NCI-H526 treated with DMSO at 0.1 percent for 48 hours (cell line): ENCODE results near the gene TAS2R1.
"Not testable (repeated sequence)": the region's sequence is repeated elsewhere in the genome, so short reads cannot be mapped to it uniquely, and the experiment has no call there.

ENCODE experiments used
- DNase-seq: peaks from one replicate; lab custom pipeline; 2025; lab: John Stamatoyannopoulos, UW

Gene TAS2R1

DNA sequence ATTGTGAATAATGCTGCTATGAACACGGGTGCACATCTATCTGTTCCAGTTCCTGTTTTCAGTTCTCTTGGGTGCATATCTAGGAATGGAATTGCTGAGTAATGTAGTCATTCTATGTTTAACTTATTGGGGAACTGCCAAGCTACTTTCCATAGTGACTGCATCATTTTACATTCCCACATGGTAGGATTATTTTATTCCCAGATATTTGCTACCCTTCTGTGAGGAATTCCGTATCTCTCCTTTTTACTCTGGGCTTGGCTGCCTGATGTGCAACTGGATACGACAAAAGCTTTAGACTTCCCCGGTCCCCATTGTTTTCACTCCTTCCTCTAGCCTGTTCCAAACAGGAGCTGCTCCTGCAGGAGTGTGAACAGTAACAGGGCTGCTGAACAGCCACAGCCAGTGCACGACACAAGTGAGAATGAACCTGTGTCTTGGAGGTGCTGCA lies 7.2 kb downstream of the TAS2R1 start:
- no peak for DNase-seq

DNA sequence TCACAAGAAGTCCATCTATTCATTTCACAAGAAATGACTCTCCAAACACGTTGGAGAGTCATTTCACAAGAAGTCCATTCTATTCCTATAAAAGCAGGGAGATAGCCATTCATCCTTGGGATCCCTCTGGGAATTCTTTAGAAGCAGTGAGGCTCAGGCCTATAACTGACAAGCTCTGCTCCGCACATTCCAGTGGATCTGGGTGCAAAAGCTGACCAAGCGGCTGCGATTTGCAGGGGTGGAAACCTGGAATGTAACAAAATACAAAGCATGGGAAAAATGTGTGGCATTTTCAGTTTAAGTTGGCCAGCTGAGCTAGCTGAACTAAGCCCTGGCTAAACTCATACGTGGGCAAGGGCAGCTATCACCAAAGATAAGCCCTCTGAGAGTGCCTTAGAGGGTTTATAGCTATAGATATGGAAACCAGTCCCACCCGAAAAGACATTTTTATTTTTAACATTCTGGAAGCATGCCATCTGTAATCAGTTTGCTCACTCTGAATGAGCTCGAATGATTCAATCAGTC lies 8.7 kb downstream of the TAS2R1 start:
- no peak for DNase-seq

DNA sequence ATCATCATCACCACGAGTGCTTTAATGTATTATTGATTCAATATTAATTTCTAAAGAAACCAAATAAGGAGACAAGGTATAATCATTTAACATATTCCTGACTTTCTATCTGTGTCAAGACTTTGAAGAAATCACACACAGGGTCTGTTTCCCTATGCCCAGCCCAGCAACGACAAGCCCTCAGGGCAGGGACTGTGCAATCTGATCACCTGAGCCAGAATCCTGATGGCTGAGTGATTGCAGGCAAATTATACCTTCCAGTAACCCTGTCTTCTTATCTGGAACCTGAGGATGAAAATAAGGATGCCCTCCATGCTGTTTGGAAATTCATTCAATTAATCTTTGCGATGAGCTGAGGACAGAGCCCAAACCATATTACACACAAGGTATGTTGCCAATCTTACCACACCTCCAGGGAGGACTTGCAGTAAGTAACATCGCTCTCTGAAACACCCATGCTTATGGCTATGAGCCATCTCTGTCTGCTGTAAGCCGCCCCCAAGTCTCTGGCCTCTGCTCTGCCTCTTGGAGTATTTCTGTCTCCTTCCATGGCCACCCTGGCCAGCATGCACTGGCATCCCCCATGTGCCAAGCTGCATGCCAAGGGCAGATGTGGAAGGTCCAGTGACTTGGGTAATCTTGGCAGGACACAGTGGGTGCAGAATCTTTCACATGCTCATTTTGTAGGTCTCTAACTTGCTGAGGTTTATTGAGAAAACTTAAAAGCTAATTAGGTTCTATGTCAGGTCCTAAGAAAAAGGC lies 10.6 kb downstream of the TAS2R1 start:
- DNase-seq, result peak; percentile 64

DNA sequence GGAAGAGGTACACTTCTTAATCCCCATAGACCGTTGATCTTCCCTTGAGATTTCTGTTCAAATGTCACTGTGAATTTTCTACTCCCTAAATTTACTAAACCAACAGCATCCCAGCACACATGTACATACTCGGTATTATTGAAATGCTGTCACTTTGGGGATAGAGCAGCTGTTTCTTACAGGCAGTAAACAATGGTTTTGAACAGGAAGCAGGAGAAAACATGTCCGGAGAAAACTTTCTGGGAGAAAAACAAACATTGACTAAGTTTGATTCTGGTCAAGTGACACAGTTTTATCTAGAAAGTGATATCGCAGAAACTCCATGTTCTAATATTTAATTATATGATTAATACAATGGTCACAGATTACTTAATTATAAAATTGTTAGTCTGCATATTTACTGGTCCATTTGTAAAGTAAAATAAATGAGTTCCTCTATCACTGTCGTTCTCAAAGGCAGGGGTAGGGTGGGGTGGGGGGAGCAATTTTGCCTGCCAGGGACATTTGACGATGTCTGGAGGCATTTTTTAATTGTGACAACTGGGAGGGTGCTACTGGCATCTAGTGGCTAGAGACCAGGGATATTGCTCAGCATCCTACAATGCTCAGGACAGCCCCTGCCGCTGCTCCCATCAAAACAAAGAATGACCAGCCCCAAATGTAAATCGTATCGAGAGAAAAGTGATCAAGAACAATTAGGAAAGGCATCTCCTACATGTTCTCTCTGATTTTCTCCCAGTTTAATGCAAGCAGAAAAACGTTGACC lies 12.2 kb downstream of the TAS2R1 start:
- no peak for DNase-seq

DNA sequence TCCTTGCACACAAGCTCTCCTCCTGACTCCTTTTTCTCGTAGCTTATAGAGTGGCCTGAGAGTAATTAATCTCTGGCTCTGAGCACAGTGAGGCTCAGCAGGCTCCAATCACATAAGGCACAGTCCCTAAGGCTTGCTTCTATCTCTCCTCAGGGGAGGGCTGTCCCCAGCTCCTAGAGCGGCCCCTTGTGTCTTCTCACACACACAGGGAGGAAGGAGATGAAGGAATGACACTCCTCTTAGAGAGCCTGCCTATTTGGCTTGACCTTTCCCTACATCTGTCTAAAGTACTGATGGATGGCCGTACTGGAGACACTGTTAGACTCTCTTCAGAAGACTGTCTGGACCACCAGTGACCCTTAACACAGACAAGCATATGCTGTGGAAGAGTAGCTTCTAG lies 12.9 kb downstream of the TAS2R1 start:
- DNase-seq, result no peak

DNA sequence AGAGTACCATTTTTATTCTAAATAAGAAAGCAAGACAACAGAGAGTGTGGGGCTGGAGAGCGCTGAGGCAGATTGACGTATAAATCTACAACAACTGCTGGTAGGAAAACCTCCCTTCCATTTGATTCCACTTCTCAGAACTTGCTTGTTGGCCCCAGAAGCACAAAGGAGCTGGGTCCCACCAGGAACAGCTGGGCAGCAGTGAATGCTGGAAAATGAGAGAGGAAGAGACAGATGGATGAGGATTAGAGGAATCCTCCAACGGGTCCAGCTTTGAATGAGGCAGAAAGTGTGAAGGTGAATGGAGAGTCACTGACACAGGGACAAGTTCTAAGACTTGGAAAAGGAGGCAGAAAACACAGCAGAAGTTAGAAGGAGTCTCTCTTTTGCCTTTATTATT lies 14.8 kb downstream of the TAS2R1 start:
- no peak for DNase-seq

DNA sequence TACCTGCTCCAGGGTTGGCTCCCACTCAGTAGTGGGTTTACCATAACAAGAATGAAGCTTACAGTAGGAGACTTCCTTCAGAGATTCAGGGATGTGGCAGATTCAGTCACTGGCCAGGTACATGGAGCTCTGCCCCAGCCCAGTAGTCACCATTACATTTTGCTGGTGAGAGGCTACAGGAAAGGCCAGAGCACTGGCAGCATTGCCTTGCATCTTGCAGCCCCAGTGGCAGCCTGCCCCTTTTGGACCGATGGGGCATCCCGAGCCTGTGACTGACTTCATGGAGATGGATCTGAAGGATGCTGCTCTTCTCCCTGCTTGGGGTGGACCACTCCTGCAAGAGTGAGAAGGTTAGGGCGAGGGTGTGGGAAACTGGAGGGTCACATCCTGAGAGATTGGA lies 16.8 kb downstream of the TAS2R1 start:
- no peak for DNase-seq

DNA sequence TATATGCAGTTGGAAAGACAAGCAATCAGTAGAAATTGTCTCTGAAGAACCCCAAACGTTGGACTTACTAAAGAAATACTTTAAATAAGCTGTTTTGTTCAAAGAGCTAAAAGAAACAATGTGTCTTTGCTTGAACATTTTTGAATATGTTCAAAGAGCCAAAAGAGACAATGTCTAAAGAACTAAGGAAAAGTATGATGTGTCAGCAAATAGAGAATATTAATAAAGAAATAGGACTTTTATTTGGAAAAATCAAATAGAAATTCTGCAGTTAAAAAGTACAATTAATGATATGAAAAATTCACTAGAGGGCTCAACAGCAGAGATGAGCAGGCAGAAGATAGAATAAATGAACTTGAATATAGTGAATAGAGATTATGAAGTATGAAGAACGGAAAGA lies 19.2 kb downstream of the TAS2R1 start:
- DNase-seq, result no peak

DNA sequence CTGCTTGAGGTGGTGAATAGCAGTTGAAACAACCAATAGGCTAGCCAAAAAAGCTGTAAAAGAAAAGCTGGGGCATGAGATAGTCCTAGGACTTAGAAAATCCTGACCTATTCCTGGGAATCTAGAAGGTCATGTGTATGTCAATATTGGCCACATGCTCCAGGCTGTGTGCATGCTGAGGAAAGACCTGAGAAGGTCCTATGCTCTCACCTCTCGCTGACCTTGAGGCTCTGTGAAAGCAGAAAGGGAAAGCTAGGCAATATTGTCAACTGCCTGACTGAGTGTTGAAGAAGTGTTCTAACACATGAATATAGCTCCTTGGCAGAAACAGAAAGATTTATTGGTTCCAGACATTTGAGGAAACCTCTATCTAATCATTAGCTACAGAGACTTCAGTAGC lies 19.8 kb downstream of the TAS2R1 start:
- DNase-seq, result no peak

DNA sequence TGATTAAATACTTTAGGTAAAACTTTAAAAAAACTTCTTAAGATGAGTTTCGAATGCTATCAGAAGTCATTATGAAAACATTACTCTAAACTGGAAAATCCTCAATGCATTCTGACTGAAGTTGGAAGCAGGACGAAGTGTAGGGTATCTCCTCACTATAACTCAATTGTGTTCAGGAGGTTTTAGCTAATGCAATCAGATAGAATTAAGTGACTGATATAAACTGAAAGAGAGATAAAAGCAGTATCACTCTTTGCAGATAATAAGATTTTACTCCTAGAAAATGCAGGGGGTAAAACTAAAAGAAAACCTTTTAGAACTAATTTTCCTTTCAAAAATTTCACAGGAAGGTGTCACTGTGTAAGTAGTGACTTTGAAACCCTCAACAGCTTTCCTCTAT lies 22.1 kb downstream of the TAS2R1 start:
- no peak for DNase-seq

DNA sequence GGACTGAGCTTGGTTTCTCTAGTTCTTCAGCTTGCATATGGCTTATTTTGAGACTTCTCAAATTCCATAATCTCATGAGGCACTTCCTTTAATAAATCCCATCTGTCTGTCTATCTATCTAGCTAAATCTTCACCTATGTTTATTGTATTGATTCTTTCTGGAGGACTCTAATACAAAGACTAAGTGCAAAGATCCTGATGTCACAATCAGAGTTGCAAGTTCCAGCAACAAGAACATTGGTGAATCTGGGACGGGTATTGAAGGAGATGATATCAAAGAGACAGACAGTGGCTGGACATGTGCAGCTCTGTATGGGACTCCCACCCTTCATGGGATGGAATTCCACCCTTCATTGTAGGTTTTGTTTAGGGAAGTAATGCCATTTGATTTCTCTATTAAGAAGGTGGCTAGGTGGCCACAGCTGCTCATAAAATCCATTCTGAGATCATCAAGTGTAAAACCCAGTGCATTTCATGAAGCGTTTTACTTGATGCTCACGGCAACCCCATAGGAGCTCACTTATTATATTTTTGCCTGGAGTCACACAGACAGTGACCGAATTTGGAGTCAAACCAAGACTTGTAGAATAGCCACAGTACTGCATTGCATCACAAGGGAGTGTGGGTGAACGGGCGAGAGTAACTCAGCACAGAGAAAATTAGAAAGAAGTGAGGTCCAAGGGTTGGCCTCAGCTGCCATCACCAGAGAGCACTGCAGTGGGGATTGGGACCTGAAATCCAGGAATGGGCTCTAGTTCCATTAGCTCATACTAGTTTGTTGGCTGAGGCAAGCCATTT lies 24.9 kb downstream of the TAS2R1 start:
- no peak for DNase-seq

DNA sequence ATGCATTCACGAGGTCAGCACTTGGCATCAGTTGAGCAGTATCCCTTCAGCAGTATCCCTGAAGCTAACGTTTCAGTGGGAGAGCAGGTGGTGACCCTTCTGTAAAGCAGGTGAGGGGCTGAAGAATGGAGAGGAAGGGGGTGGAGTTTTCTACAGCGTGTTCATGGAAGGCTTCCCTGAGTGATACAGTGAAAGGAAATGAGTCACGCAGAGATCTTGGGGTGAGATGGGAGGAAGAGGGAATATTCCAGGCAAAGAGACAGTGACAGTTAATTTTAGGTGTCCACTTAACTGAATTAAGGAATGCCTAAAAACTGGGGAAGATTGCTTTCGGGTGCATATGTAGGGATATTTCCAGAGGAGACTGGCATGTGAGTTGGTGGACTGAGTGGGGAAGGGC lies 25.7 kb downstream of the TAS2R1 start:
- no peak for DNase-seq

DNA sequence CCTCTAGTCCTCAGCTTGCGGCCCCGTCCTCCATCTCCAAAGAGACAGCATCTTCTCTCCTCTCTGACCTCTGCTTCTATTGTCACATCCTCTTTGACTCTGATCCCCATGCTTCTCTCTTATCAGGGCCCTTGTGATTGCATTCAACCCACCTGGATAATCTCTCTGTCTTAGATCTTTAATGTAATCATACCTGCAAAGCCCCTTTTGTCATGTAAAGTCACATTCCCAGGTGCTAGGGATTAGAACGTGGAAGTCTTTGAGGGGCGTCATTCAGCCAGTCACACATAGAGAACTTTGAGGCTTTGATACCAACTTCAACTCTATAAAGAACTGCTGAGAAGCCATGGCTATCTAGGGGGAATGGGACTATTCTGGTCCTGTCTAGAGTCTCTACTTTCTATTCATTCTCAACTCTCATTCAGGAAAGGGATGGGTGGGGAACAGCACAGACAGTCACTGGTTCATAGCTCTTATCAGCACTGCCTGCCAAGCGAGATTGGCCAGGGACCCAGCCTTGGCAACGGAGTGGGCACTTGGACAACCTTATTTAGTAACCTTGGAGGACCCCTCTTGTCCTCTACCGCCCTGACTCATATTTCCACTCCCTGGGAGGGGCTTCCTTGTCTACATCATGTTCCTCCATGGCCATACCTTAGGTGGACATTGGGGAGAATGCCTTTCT lies 29.0 kb downstream of the TAS2R1 start:
- no peak for DNase-seq

DNA sequence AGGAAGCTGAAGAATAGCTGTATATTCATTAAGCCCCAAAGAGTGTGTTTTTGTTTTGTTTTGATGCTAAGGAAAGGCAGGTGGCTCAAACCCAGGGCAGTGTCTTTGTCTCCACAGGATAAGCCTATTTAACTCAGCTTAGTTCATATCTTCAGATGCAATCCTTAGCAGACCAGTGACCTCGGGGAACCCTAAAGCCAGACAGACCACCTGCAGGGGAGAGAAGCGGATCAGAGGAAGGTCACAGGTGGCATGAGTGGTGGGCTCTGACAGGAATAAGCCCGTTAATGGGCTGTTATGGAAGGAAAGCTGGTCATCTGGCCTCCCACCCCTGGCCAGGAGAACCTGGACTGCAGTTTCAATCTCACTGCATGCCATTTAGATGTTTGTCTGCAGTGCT lies 30.8 kb downstream of the TAS2R1 start:
- DNase-seq, result no peak

DNA sequence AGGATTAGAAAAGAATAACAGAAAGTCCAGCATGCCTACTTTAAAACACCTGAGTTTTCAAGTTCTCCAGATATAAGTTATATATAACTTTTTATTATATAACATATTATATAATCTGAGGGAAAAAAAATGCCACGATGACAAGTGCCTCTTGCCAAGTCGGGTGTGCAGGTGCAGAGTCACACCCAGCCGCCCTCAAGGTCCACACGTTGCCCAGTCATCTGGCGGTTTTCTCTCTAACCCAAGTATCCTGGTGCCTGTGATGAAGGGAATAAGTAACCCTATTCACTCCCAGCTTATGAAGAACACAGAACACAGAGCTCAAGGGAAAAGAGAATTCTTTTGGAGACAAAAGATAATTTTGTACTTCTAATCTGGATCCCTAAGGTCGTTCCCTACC lies 31.8 kb downstream of the TAS2R1 start:
- not testable (repeated sequence) for DNase-seq

DNA sequence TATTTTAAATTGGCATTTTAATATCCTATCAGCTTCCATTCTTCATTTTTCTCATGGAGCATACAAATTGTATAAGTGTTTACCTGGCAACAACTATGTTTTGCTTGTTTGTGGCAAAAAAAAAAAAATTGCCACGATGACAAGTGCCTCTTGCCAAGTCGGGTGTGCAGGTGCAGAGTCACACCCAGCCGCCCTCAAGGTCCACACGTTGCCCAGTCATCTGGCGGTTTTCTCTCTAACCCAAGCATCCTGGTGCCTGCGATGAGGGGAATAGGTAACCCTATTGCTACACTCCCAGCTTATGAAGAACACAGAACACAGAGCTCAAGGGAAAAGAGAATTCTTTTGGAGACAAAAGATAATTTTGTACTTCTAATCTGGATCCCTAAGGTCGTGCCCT lies 32.8 kb downstream of the TAS2R1 start:
- not testable (repeated sequence) for DNase-seq

DNA sequence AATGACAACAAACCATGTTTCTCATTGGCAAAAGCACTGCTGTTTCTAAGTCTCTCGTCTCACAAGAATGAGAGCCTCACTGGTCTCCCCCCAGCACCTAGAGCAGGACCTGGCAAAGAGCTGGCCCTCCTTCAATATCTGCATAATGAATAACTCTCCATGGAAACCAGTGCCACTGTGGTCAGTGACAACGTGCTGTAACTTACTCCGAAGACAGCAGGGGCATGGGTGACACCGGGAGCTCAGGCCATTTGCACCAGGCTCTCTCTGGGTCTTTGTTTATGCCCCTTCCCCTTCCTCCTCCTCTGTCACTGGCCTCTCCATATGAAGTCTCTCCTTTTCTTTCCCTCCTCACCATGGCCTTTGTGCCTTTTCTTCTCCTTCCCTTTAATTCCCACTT lies 33.3 kb downstream of the TAS2R1 start:
- DNase-seq, result no peak

DNA sequence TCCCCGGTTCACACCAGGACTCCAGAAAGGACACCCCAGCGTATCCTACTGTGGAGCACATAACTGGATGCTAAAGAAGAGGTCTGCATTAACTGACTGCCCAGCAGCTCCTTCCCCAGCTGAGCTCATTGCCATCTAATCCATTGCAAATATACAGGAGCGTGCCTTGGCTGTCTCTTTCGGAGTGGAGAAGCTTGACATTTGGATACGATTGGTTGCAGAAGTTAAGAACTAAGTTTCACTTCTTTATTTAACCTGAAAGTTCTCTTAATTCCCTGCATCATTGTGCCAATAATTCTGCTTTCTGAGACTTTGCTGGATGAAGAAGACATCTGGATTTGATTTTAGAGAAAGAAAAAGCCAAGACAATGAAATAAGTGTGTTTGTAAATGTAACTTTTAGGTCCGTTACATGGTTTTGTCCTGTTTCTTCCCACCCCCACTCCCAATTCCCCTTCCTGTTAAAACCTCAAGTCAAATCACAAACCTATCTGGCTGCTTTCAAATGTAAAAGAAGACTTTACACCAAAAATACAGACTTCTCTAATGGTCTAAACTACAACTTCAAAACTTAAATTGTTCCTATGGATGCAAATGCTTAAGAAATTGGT lies 33.9 kb downstream of the TAS2R1 start:
- no peak for DNase-seq

DNA sequence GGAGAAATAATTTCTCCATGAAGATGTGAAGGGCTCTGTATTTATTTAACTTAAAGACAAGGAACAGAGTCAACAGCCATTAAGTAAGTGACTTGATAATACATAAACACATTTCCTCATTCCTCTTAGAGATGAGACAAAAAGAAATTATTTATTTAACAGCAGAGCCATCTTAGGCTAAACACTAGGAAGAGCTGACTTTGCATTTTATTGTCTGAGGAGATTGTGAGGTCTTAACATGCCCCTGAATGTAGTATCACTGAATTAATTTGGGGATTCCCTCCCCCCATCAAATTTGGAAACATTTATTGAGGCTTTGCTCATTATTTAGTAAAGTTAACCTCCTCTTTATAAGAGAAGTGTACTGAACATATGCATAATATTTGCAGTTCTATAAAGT lies 35.2 kb downstream of the TAS2R1 start:
- no peak for DNase-seq

DNA sequence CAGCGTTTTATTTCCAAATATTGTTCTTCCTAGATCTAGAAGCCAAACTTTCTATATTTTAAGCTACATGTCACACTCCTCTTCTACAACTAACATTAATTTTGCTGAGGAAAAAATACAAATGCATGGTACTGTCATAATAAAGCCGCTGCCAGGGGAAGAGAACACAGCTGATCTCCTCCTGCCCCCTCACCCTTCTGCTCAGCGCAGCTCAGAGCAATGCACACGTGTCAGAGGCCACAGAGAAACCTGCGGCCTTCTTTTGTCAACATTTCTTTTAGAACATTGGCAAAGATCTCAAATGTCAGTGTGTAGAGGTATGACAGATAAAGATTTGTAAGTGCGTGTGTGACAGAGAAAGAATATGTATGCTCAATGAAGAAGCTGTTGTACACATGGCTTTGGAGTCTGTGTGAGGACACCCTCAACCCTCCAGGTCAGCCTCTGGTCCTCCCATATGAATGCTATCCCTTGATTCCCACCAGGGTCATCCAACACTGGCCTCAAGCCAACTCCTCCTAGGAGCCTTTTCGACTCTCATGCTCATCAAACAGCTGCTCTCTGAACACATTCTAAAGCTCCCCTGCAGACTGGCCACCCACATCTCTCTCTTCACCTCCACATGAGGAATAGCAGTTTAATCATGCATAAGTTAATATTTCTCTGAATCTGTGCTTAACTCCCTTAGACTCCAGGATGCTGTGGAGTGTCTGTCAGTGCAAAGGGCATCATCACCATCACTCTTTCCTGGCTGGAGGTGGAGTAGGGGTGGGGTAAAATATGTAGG lies 40.9 kb downstream of the TAS2R1 start:
- no peak for DNase-seq

DNA sequence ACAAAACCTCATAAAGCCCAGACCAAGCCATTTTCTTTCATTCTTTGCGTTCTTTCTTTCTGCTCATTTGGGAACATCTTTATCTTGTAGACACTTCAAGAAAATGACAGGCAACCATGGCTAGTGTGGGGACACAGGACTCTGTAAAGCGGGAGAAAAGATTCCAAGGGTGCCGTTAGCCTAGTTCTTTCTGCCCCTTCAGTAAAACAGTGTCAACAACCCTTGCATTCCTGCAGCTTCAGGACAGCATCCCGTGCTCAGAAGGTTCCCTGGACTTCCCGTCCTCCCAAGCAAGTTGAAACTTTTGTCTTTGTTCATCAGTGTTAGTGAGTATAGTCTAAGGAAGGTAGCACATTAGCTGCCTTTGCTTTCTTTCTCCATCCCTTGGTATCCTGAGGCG lies 41.9 kb downstream of the TAS2R1 start:
- no peak for DNase-seq
